Hematopoietic multipotent progenitor cell treated with erythropoietin and hydrocortisone succinate and interleukin-3 and kit ligand, for 6 days (in vitro differentiated cells): ENCODE measurements around the gene HOXA7.

ENCODE experiments used
- DNase-seq: peaks from one replicate; pipeline ENCODE4 v3.0.0-alpha.2; 2015

The HOXA7 gene

GRCh38 chr7:27157702-27158431, 1.4 kb upstream of the HOXA7 start:
- no peak for DNase-seq

DNA sequence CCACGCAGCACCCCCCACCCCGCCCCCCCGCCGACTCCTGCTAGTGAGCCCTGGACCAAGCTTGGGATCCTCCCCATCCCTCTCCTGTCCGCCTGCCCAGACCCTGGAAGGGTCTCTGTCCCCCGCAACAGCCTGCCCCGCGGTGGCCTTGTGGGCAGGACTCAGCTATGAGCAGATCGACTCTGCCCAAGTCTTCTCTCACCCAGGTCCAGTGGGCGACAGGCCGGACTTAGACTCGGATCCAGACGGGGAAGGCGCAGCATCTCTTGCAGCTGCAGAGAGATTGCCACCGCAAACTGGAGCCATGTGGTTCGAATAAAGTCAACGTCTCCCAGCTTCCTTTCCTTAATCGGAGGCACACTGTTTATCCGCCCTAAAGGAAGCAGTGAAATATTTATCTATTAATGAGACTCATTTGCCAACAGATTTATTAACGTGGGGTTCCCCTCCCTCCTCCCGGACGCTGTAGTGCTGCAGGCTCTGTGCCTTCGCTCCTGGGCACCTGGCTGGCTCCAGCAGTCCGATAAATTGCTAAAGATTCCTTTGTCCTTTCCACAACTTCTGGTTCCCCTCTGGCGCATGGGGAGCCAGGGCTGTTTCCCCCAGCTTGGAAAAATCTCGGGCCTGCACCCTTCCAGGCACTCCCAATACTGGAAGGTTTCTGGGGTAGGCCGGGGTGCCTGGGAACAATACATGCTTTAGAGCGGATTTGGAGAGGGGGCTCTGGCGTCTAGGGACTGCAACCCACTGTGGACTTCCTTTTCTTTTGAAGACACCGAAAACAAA, 634 bp upstream of the HOXA7 start:
- no peak for DNase-seq

GRCh38 chr7:27155816-27156507, 513 bp downstream of the HOXA7 start:
- no peak for DNase-seq

DNA sequence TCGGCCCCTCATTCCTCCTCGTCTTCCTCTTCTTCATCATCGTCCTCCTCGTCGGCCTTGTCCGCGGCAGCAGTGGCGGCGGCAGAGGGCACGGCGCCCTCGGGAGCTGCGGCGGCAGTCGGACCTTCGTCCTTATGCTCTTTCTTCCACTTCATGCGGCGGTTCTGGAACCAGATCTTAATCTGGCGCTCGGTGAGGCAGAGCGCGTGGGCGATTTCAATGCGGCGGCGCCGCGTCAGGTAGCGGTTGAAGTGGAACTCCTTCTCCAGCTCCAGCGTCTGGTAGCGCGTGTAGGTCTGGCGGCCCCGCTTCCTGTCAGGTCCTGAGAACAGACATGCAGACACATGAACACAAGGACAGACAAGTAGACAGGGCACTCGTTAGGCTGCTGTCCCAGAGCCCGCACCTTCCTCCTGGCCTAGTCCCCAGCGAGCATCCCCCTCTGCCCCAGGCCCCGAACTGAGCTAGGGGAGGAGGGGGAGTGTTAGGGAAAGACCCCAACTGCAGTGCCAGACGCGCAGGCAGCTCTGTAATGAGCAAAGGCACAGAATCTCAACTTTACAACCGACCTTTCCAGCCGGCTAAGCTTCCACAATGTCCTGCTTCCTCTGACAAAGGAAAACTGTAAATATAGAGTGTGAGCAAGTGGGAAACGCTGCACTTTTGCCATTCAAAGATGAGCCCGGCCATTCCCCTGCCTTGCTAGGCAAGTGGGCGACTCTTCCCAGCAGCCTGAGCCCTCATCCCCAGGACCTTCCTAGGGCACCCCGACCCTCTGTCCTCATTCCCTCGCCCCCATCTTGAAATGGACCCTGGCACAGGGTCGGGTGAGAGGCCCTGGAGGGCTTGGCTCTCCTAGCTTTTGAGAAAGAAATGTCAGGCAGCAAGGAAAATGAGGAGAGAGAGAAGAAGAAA, 1.3 kb downstream of the HOXA7 start:
- DNase-seq = no peak

GRCh38 chr7:27154369-27154768, 2.1 kb downstream of the HOXA7 start:
- no peak for DNase-seq

DNA sequence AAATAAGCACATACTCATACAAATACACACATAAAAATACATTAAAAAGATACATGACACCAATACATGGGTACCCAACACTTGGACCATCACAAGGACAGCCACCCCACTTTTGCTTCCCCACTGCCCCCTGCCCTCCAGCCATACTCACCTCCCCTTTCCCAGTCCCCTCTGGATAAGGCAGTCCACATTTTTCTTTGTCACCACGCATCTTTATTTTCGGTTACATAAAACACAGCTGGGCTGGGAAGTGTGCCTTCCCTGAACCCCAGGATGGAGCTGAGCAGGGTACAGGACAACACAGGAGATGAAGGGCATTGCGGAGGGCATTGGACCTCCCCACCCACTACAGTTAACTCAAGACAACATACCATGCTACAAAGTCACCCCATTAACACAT, 2.9 kb downstream of the HOXA7 start:
- no peak for DNase-seq

DNA sequence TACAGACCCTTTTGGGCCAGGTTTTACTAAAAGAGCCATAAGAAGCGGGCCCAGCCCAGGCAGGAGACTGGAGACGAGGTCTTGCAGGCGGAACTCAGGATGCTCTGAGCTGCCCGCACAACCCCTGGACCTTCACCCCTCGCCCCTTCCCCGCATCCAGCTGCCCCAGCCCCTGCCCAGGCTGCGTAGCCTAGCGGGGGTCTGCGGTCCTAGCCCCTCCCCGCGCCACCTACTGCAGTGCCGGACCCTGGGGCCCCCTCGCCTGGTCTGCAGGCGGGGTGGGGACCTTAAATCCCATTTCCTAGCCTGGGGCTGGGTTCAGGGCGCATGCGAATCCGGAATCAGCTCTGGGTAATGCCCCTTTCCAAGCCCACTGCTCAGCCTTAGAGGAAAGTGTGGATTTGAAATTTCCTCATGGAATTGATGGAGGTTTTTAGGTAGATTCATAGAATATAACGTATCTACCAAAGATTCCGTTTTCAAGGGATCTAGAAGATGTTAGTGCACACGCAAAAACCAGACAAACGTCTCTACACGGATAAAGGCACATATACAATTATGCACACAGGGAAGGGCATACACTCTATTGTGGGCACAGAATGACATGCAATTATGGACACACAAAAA, 3.5 kb downstream of the HOXA7 start:
- DNase-seq = no peak

- DNase-seq = no peak
Measured at GRCh38 chr7:27151931-27152815, 4.3 kb downstream of the HOXA7 start, which contains the start of gene HOXA3. Gene HOXA3, minus strand, starts transcription at chr7:27152583. Its CDS starts 41,943 bp downstream, at chr7:27110640.

DNA sequence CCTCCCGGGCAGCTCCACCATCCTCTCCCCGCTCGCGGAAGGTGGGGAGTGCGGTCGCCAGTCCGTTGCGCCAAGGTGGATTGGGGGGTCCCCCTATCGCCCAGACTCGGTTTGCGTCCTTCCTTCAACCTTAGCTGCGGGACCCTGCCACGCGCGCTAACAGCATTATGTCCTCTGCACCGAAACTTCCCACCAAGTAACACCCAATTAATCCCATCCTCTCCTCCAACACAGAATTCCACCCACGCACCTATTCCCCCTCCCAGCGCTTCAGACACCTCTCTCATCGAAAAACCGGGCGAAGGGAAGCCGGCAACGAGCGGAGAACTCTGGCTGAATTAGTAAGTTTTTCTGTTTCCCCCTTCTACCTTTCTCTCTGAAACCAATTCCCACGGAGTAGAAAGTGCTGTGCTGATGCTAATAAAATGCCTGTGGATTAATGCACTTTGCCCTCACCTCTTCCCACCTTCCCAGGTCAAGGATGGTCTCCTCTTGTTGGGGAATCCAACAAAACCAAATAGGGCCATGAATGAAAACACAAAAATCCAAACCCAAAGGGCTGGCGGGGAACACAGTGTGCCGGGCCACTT, 5.0 kb downstream of the HOXA7 start:
- no peak for DNase-seq

- DNase-seq = peak; percentile 91
Measured at GRCh38 chr7:27150568-27151340, 5.7 kb downstream of the HOXA7 start.

DNA sequence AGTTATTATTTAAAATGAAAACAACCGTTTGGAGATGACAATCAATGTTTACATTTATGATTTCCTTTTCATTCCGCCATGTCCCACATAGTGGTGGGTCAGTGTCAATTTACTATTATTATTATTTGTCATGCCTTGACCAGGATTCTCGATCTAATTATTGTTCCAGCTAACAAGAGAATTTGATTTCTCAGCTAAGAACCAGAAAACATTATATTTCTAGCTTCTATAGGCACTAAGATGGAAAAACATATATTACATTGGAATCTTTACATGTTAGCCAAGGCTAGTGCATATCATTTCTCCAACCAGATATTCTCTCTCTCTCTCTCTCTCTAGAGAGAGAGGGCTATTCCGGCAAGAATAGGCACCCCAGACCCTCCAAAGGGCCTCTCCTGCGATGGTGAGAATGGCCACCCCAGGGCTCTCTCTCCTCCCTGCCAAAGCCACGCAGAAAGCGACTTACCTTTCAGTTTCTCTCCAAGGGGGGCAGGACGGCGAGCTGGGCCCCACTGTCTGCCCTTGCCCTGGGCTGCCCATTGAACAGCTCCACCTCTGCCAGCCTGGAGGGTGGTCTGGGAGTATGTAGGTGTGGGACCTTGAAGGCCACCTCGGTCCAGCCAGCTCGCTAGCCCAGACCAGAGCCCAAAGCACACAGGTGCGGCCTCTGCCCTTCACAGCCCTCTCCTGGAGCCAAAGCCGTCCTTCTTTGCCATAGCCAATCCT, 6.5 kb downstream of the HOXA7 start:
- no peak for DNase-seq

DNA sequence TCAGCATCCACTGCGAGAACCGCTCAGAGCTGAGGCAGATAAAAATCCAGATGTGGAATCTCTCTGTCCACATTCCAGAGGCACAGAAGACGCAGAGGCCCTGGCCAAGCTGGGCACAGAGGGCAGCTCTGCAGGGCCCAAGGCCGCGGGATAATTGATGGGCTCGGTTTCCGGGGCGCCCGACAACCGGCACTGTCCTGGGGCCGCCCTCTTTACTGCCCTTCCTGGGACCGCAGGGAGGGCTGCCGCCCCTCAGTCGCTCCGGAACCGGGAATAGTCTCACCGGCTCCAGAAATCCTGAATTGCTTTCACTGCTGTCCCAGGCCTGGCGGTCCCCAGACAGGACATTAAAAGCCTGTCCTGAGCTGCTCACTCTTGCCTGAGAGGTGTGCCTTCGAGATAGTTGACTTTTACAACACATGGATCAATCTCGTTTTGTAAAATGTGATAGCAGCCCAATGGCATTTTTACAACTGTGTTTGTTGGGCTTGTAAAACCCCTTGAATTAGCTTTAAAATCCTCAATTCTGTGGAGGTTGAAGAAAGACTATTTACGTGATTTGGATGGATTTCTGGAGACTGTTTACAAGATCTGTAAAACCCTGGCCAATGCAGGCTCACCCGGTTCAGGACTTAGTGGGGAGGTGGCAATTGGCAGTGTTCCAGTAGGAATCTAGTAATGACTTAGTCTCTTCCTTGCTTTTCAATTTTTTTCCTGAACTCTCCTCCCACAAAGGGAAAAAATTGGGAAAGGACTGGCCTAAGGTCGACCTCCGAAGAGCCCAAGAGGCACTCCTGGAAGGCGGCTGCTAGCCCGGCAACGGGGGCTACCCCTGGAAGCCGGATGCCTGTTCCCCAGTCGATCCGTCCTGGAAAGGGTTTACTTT, 7.5 kb downstream of the HOXA7 start:
- no peak for DNase-seq

DNA sequence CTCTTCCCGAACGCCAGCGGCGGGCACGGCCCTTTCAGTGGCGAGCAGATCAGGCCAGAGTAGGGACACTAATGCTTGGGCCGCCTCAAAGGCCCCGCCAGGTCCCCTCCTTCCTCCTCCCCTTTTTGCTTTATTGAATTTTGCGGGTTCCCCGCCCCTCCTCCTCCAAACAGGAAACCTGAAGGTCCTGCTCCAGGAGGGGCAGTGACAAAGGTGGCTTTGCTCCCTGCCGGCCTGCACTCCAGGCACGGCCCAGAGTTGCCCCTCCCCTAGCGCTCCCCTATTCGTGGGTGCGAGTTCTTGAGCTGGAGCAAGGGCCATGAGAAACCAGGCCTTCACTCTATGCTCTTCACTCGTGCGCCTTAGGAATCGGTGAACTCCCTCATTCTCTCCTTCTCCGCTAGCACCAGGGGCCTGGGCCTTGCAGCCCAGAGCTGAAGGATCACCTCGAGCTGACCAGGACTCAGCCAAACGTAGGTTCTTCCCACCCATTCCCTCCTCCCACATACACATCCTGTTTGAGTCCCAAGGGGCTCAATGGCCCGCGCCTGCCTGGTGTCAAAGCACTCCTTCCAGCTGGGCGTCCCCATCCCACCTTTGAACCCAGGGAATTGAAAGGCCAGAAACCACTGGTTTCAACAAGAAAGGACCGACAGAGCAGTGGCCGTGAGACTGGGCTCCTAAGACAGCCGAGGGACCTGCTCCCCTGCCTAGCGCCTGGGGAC, 8.3 kb downstream of the HOXA7 start:
- no peak for DNase-seq

- DNase-seq = no peak
Measured at GRCh38 chr7:27147199-27148030, 9.1 kb downstream of the HOXA7 start, which contains the start of gene HOXA6. Gene HOXA6, minus strand, starts transcription at chr7:27147774. Its CDS starts 25 bp downstream, at chr7:27147749.

GRCh38 chr7:27146491-27147198, 9.8 kb downstream of the HOXA7 start:
- no peak for DNase-seq
